HG03558 (cell line): ENCODE measurements around the gene NCSTN.
"Not testable (repeated sequence)": the region's sequence is repeated elsewhere in the genome, so short reads cannot be mapped to it uniquely, and the experiment has no call there.

Experiments used
- ATAC-seq: cut with Tn5 transposase; IDR thresholded peaks from one replicate; pipeline ENCODE4 v1.9.1; 2021; ENCODE audit warnings: moderate number of reproducible peaks; ENCODE audit not compliant: unreplicated experiment; ENCODE audit errors: extremely low read depth

Gene NCSTN

GRCh38 chr1:160369087-160369486 is 25.9 kb downstream of the NCSTN start:
- ATAC-seq, result no peak

GRCh38 chr1:160370561-160371345 is 27.6 kb downstream of the NCSTN start:
- ATAC-seq, result no peak

DNA sequence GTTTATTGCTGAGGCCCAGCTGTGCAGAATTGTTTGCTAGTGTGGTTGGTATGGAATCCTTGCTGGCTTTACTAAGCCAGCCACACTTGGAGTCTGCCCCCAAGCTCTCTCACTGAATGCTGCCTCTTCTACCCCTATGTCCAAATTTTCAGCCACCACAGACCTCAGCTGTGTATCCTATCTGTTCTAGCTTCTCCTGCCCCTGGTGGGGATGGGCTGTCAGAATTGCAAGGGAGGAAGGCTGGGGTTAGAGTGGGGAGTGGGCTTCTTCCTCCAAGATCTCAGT is 28.1 kb downstream of the NCSTN start:
- ATAC-seq, result no peak

GRCh38 chr1:160371756-160372155 is 28.6 kb downstream of the NCSTN start:
- ATAC-seq, result no peak

- no peak for ATAC-seq
These were observed 30.5 kb downstream of the NCSTN start for GRCh38 chr1:160373696-160374095.

- ATAC-seq, result no peak
These were observed 31.3 kb downstream of the NCSTN start for GRCh38 chr1:160374306-160375110.

GRCh38 chr1:160375788-160376524 is 32.8 kb downstream of the NCSTN start:
- no peak for ATAC-seq

GRCh38 chr1:160376525-160377131 is 33.4 kb downstream of the NCSTN start:
- ATAC-seq, result no peak

DNA sequence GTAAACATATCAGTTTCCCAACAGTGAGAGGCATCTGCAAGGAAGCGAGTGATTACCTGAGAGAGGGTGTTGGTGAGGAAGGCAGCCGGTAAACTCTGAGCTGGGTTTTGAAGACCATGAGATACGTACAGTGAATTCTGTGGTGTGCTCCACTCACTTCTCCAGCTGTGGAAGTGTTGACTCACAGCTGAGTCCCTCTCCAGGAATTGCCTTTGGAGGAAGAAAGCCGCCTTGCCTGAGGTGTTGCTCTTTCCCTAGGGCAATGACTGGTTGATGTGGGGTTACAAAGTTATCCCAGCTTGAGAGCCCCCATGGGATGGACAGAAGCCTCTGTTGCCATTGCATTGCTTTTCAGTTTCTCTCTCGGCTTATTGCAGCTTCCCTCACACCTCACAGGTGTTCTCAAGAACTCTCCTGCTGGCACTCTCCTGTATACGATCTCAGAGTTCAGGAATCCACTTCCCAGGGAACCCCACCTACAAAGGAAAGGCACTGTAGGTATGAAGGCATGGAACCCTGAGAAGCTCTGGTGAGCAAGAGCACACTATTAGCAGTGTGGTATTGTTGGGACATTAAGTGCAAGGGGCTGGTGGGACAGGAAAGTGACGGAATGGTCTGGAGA is 34.5 kb downstream of the NCSTN start:
- no peak for ATAC-seq

- ATAC-seq, result not testable (repeated sequence)
These were observed 41.6 kb downstream of the NCSTN start for GRCh38 chr1:160384812-160385211.

DNA sequence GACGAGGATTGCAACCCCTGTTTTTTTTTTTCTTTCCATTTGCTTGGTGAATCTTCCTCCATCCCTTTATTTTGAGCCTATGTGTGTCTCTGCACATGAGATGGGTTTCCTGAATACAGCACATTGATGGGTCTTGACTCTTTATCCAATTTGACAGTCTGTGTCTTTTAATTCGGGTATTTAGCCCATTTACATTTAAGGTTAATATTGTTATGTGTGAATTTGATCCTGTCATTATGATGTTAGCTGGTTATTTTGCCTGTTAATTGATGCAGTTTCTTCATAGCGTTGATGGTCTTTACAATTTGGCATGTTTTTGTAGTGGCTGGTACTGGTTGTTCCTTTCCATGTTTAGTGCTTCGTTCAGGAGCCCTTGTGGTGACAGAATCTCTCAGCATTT is 45.2 kb downstream of the NCSTN start:
- not testable (repeated sequence) for ATAC-seq

- no peak for ATAC-seq
These were observed 51.5 kb downstream of the NCSTN start for GRCh38 chr1:160394673-160395072.

- ATAC-seq, result no peak
These were observed 54.5 kb downstream of the NCSTN start for GRCh38 chr1:160397651-160398050.

GRCh38 chr1:160398823-160399222 is 55.6 kb downstream of the NCSTN start:
- no peak for ATAC-seq

DNA sequence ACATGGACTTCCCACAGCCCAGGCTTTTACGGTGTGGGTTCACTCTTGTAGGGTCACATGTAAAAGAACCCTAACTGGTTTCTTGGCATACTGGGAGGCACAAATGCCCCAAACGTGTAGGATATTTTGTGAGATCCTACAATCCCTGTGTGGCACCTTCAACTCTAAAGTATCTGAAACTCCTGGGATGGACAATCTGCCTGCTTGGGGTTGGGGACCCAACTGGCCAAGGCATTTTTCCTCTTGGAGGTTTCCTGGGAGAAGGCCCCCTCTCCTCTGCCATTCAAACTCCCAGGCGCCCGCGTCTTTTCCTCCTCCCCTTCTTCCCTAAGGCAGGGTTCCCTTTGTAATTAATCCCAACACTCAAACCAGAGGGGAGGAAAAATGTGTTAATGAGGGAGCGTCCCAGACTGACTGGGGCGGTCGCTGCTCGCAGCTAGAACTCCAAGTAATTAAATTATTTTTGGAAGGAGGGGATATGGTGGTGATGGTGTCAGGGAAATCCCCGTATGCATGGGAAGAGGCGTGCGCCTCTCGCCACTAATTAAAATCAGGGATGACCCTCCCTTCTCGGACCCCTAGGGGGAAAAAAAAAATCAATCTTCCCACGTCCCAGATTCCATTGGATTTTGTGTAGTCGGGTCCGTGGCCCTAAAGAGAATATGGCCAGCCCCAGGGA is 56.5 kb downstream of the NCSTN start:
- ATAC-seq, result no peak

DNA sequence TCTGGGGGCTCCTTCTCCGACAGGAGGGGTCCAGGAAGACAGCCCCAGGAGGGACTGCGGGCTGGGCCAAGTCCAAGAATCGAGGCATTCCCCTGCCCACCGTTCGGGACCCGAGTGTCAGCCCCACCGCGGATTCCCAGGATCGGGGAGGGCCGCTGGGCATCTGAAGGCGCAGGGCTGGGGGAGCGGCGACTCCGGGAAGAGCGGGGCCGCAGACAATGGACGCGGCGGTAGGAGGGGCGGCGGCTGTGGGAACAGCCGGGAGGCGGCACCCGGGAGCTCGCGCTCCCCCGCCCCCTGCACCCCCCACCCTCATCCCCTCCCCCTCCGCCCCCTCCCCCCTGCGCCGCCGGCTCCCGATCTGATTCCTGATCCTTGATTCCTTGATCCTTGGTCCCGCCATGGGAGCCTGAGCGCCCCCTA is 57.1 kb downstream of the NCSTN start, which contains the start of gene VANGL2:
Gene VANGL2, plus strand, starts transcription at position 342 of the 423 bp plus-strand sequence. CDS start 15,274 bp downstream, outside the sequence.
- ATAC-seq, result no peak

GRCh38 chr1:160400646-160401486 is 57.7 kb downstream of the NCSTN start:
- no peak for ATAC-seq

GRCh38 chr1:160401487-160401805 is 58.3 kb downstream of the NCSTN start:
- ATAC-seq, result no peak
